Neural cell (in vitro differentiated cells): ENCODE results near the gene MARCHF9. TPM values are rescaled to one million over a fixed set of nuclear protein-coding genes. Genes with fewer than 3 reads are reported as not detected.

Experiments used
- H2AFZ ChIP-seq: fragments of 200-600, 300-800 bp; sonication (generic), shearing (Covaris generic); 2 replicates; pipeline ENCODE4 v1.6.0; 2014; ENCODE audit warnings: low read depth, mild to moderate bottlenecking, antibody characterized with exemption, low read length, moderate library complexity
- H3F3A ChIP-seq: fragments of 200-600 bp; shearing (Covaris generic); 2 replicates; pipeline ENCODE4 v1.6.1; 2016; ENCODE audit warnings: mild to moderate bottlenecking, moderate library complexity, mixed read lengths, antibody characterized with exemption, low read length; ENCODE audit not compliant: insufficient read depth, poor library complexity, severe bottlenecking
- H3K27ac ChIP-seq: fragments of 200-600, 300-800 bp; sonication (generic), shearing (Covaris generic); 2 replicates; pipeline ENCODE4 v1.5.1; 2014; ENCODE audit warnings: mild to moderate bottlenecking, low read length, moderate library complexity
- H3K27me3 ChIP-seq: fragments of 300-800, 200-600 bp; sonication (generic), shearing (Covaris generic); 2 replicates; pipeline ENCODE4 v1.6.0; 2014; ENCODE audit warnings: mild to moderate bottlenecking, low read depth, low read length, moderate library complexity; ENCODE audit not compliant: insufficient read depth
- H3K36me3 ChIP-seq: fragments of 300-800, 200-600 bp; sonication (generic), shearing (Covaris generic); 2 replicates; pipeline ENCODE4 v1.5.1; 2014; ENCODE audit warnings: mild to moderate bottlenecking, antibody characterized with exemption, low read length, moderate library complexity; ENCODE audit not compliant: insufficient read depth
- H3K4me2 ChIP-seq: fragments of 300-800, 200-600 bp; sonication (generic), shearing (Covaris generic); 2 replicates; pipeline ENCODE4 v1.6.0; 2014; ENCODE audit warnings: mild to moderate bottlenecking, low read length
- H3K4me3 ChIP-seq: fragments of 300-800, 200-600 bp; sonication (generic), shearing (Covaris generic); 2 replicates; pipeline ENCODE4 v1.5.1; 2014; ENCODE audit warnings: mild to moderate bottlenecking, low read length, moderate library complexity
- H3K79me2 ChIP-seq: fragments of 200-600 bp; shearing (Covaris generic); replicated peaks from 2 replicates; pipeline ENCODE4 v1.6.0; 2014; ENCODE audit warnings: mild to moderate bottlenecking, low read length, moderate library complexity; ENCODE audit not compliant: insufficient read depth
- H3K9ac ChIP-seq: fragments of 300-800, 200-600 bp; sonication (generic), shearing (Covaris generic); 2 replicates; pipeline ENCODE4 v1.6.1; 2016; ENCODE audit warnings: mild to moderate bottlenecking, low read length, mixed read lengths
- H3K9me2 ChIP-seq: fragments of 200-600 bp; shearing (Covaris generic); 2 replicates; pipeline ENCODE4 v1.6.1; 2016; ENCODE audit warnings: mild to moderate bottlenecking, low read length, mixed read lengths; ENCODE audit not compliant: insufficient read depth
- H3K9me3 ChIP-seq: fragments of 200-600, 300-800 bp; sonication (generic), shearing (Covaris generic); 2 replicates; pipeline ENCODE4 v1.6.1; 2016; ENCODE audit warnings: mild to moderate bottlenecking, mixed run types, low read length, moderate library complexity, mixed read lengths
- H4K20me1 ChIP-seq: fragments of 200-600 bp; shearing (Covaris generic); 2 replicates; pipeline ENCODE4 v1.6.1; 2016; ENCODE audit warnings: mild to moderate bottlenecking, mixed run types; ENCODE audit not compliant: insufficient read depth
- CTCF ChIP-seq: fragments of 450-650 bp; IDR thresholded peaks from 2 replicates; pipeline ENCODE4 v1.5.1; 2014; ENCODE audit warnings: antibody characterized with exemption, mild to moderate bottlenecking, moderate library complexity; ENCODE audit not compliant: poor library complexity, severe bottlenecking
- EP300 ChIP-seq: fragments of 450-650 bp; conservative IDR thresholded peaks from 2 replicates; pipeline ENCODE4 v1.6.1; 2014; ENCODE audit warnings: antibody characterized with exemption, mild to moderate bottlenecking, moderate library complexity; ENCODE audit not compliant: poor library complexity, severe bottlenecking
- EZH2 ChIP-seq: fragments of 200-600, 300-800 bp; shearing (Covaris generic), sonication (generic); IDR thresholded peaks from 2 replicates; pipeline ENCODE4 v1.6.1; 2014; ENCODE audit warnings: antibody characterized with exemption, low read length, borderline replicate concordance, mild to moderate bottlenecking; ENCODE audit not compliant: insufficient read depth, poor library complexity, severe bottlenecking
- MXI1 ChIP-seq: fragments of 450-650 bp; conservative IDR thresholded peaks from 2 replicates; pipeline ENCODE4 v1.6.1; 2014; ENCODE audit warnings: antibody characterized with exemption, mild to moderate bottlenecking; ENCODE audit not compliant: poor library complexity, severe bottlenecking
- POLR2AphosphoS5 ChIP-seq: IDR thresholded peaks from 2 replicates; pipeline ENCODE4 v1.6.1; 2012
- RAD21 ChIP-seq: fragments of 450-650 bp; conservative IDR thresholded peaks from 2 replicates; pipeline ENCODE4 v1.6.1; 2014; ENCODE audit warnings: antibody characterized with exemption, mild to moderate bottlenecking, moderate library complexity
- REST ChIP-seq: IDR thresholded peaks from 2 replicates; pipeline ENCODE4 v1.6.1; 2012; ENCODE audit warnings: borderline replicate concordance
- SMC3 ChIP-seq: fragments of 450-650 bp; conservative IDR thresholded peaks from 2 replicates; pipeline ENCODE4 v1.6.1; 2014; ENCODE audit warnings: antibody characterized with exemption, mild to moderate bottlenecking, moderate library complexity; ENCODE audit not compliant: poor library complexity
- TAF1 ChIP-seq: IDR thresholded peaks from 2 replicates; pipeline ENCODE4 v1.6.1; 2012; ENCODE audit warnings: low read depth
- polyA plus RNA-seq: library from polyadenylated mRNA; depleted of rRNA; stranded (reverse); fragments of >200 nt; gene quantifications from 2 replicates; pipeline ENCODE4 v1.2.3, GENCODE V29; 2014

Gene MARCHF9
- polyA plus RNA-seq, 1 donor from 2014 or later: 34.5 TPM

- no peak overlapping the region for H3K4me3 ChIP-seq
Observed at GRCh38 chr12:57775044-57775443, 20.1 kb downstream of the MARCHF9 start.

DNA sequence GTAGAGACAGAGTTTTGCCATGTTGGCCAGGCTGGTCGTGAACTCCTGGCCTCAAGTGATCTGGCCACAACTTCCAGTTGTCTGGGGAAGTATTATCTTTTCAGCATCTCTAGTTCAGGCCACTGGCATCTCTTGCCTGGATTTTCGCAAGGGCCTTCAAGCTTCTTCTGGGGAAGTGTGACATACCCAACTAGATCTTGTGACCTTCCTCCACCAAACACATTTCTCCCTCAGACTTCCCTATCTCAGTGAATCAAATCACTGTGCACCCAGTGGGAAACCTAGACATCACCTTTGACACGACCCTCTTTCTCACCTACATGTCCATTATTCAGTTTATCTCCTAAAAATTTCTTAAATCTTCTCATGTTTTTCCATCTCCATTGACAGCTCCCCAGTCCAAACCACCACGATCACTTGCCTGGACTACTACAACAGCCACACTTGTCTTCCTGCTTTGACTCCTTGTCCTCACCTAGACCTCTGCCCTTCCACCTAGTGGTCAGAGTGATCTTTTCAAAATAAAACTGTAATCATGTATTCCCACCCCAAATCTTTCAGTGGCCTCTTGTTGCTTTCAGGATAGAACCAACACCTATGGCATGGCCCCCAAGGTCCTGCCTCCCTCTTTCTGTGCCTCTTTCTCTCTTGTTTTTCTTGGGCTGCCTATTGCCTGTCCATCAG, 20.8 kb downstream of the MARCHF9 start:
- Histone ChIP-seq H3K9ac (no peak overlapping the region), H3K4me2 (no peak overlapping the region), H3K36me3 (no peaks in the 10 kb centered on the region), H3K27me3 (no peaks in the 10 kb centered on the region), H3K9me2 (no peaks in the 10 kb centered on the region), H3K4me3 (no peak overlapping the region), H4K20me1 (no peaks in the 10 kb centered on the region), H3K79me2 (no peaks in the 10 kb centered on the region), H3F3A (no peaks in the 10 kb centered on the region), H3K27ac (no peak overlapping the region), H2AFZ (no peak overlapping the region), H3K9me3 (no peaks in the 10 kb centered on the region)
- TF ChIP-seq RAD21: no peak
- TF ChIP-seq EZH2: no peak
- no peak for TF ChIP-seq MXI1
- TF ChIP-seq EP300: no peak
- TF ChIP-seq REST: no peak
- TF ChIP-seq POLR2AphosphoS5: no peak
- no peak for TF ChIP-seq SMC3
- no peak for TF ChIP-seq TAF1

More at GRCh38 chr12:57775044-57775443, 20.1 kb downstream of the MARCHF9 start:
- Histone ChIP-seq H3F3A (no peaks in the 10 kb centered on the region), H4K20me1 (no peaks in the 10 kb centered on the region), H3K79me2 (no peaks in the 10 kb centered on the region), H3K9ac (no peak overlapping the region), H3K9me3 (no peaks in the 10 kb centered on the region), H3K9me2 (no peaks in the 10 kb centered on the region), H3K36me3 (no peaks in the 10 kb centered on the region), H3K27me3 (no peaks in the 10 kb centered on the region), H3K4me2 (no peak overlapping the region), H2AFZ (no peak overlapping the region), H3K27ac (no peak overlapping the region)
- TF ChIP-seq RAD21: no peak
- TF ChIP-seq MXI1: no peak
- TF ChIP-seq REST: no peak
- TF ChIP-seq TAF1: no peak
- no peak for TF ChIP-seq EZH2
- TF ChIP-seq POLR2AphosphoS5: no peak
- no peak for TF ChIP-seq SMC3
- no peak for TF ChIP-seq CTCF
- TF ChIP-seq EP300: no peak
